ENCODE measurements around the gene RPS6KA5.

The RPS6KA5 gene

GRCh38 chr14:91061056-91061887 is 831 bp upstream of the RPS6KA5 start:
- no peak for ATAC-seq (ENCODE audit: insufficient read depth, low read depth)
- TF ChIP-seq EZH2 (IDR thresholded peaks at IDR 0.05; ENCODE audit: borderline replicate concordance, low read depth, low read length, severe bottlenecking) (no peak), CTCF (IDR thresholded peaks at IDR 0.05; ENCODE audit: borderline replicate concordance, extremely low read depth, low read length, poor library complexity, severe bottlenecking) (no peak)
- H3K36me3 ChIP-seq (ENCODE audit: insufficient read depth, low read length): no peaks in the 10 kb centered on the region; the same call in 1 of the 2 replicates
- H3K79me2 ChIP-seq (ENCODE audit: insufficient read depth, low read length): peaks cover 6% of the 10 kb centered on the region
- H3K4me3 ChIP-seq (ENCODE audit: low read depth in 1 of 2, low read length in 2 of 2): peak overlapping the region; percentile 3 to 57; a peak in 3 of 4 replicates
- no peaks in the 10 kb centered on the region for H3K27me3 ChIP-seq (ENCODE audit: insufficient read depth, low read length, poor library complexity)
- H3K9ac ChIP-seq (ENCODE audit: low read depth, low read length): peak overlapping the region; percentile 46
- peak overlapping the region; percentile 60 for H3K27ac ChIP-seq (ENCODE audit: low read length)
- peaks cover 43% of the 10 kb centered on the region for H3K4me1 ChIP-seq (ENCODE audit: insufficient read depth, low read length)
- H4K20me1 ChIP-seq (ENCODE audit: insufficient read depth, low read length): peaks cover 2% of the 10 kb centered on the region; the same call in 1 of the 2 replicates
- peak overlapping the region; percentile 71 for H2AFZ ChIP-seq (ENCODE audit: low read depth, low read length)
- peak overlapping the region; percentile 75 for H3K4me2 ChIP-seq (ENCODE audit: insufficient read depth, low read length)
- H3K9me3 ChIP-seq (ENCODE audit: insufficient read depth, low read length, severe bottlenecking): no peaks in the 10 kb centered on the region
- no peak for DNase-seq

- H3K4me3 ChIP-seq (ENCODE audit: low read depth in 1 of 2, low read length in 2 of 2): peak overlapping the region; percentile 66 to 93
- H2AFZ ChIP-seq (ENCODE audit: low read depth, low read length): peak overlapping the region; percentile 96
- H3K27ac ChIP-seq (ENCODE audit: low read length): peak overlapping the region; percentile 90
- peaks cover 4% of the 10 kb centered on the region; the same call in 1 of the 2 replicates for H4K20me1 ChIP-seq (ENCODE audit: insufficient read depth, low read length)
- H3K9ac ChIP-seq (ENCODE audit: low read depth, low read length): peak overlapping the region; percentile 90
- H3K27me3 ChIP-seq (ENCODE audit: insufficient read depth, low read length, poor library complexity): no peaks in the 10 kb centered on the region
- H3K4me2 ChIP-seq (ENCODE audit: insufficient read depth, low read length): peak overlapping the region; percentile 98
- H3K9me3 ChIP-seq (ENCODE audit: insufficient read depth, low read length, severe bottlenecking): no peaks in the 10 kb centered on the region
- peaks cover 11% of the 10 kb centered on the region for H3K79me2 ChIP-seq (ENCODE audit: insufficient read depth, low read length)
- ATAC-seq (ENCODE audit: insufficient read depth, low read depth) (no peak), DNase-seq (no peak)
- H3K4me1 ChIP-seq (ENCODE audit: insufficient read depth, low read length): peaks cover 43% of the 10 kb centered on the region
- TF ChIP-seq CTCF (IDR thresholded peaks at IDR 0.05; ENCODE audit: borderline replicate concordance, extremely low read depth, low read length, poor library complexity, severe bottlenecking) (no peak), EZH2 (IDR thresholded peaks at IDR 0.05; ENCODE audit: borderline replicate concordance, low read depth, low read length, severe bottlenecking) (no peak)
- H3K36me3 ChIP-seq (ENCODE audit: insufficient read depth, low read length): no peaks in the 10 kb centered on the region; the same call in 1 of the 2 replicates
Observed at GRCh38 chr14:91059576-91060350, 678 bp downstream of the RPS6KA5 start.

DNA sequence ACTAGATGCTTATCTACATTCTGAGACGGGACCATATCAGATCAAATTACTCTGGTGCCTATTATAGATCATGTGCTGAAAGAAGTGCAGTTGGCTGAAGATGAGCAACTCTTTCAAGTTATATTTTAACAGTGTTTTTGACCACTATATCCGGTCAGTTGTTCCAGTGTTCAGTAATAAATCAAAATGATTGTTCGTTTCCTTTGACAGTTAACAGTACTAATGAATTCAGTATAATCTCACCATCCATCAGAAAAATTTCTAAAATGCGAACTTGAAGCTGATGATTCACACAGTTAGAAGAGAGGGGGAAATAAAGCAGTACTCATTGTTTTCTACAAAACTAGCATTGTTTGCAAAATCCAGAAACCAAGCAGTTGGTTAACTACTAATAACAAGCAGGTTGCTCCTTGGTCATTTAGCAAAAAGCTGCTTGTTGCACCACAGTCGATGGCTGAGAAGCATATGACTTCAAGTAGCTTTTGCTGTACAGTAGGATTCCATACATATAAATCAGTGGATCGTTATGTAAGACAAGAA is 2.3 kb downstream of the RPS6KA5 start:
- TF ChIP-seq CTCF (IDR thresholded peaks at IDR 0.05; ENCODE audit: borderline replicate concordance, extremely low read depth, low read length, poor library complexity, severe bottlenecking): no peak
- no peak for TF ChIP-seq EZH2 (IDR thresholded peaks at IDR 0.05; ENCODE audit: borderline replicate concordance, low read depth, low read length, severe bottlenecking)
- Histone ChIP-seq H3K4me3 (ENCODE audit: low read depth in 1 of 2, low read length in 2 of 2) (no peak overlapping the region), H3K4me2 (ENCODE audit: insufficient read depth, low read length) (no peak overlapping the region), H3K9me3 (ENCODE audit: insufficient read depth, low read length, severe bottlenecking) (no peaks in the 10 kb centered on the region), H3K27me3 (ENCODE audit: insufficient read depth, low read length, poor library complexity) (no peaks in the 10 kb centered on the region), H3K9ac (ENCODE audit: low read depth, low read length) (no peak overlapping the region), H3K4me1 (ENCODE audit: insufficient read depth, low read length) (peaks cover 33% of the 10 kb centered on the region), H3K79me2 (ENCODE audit: insufficient read depth, low read length) (peaks cover 11% of the 10 kb centered on the region), H3K36me3 (ENCODE audit: insufficient read depth, low read length) (no peaks in the 10 kb centered on the region; the same call in 1 of the 2 replicates), H2AFZ (ENCODE audit: low read depth, low read length) (no peak overlapping the region), H4K20me1 (ENCODE audit: insufficient read depth, low read length) (peaks cover 4% of the 10 kb centered on the region; the same call in 1 of the 2 replicates), H3K27ac (ENCODE audit: low read length) (no peak overlapping the region)
- DNase-seq (no peak), ATAC-seq (ENCODE audit: insufficient read depth, low read depth) (no peak)
